ENCODE results near the gene PAQR9. TPM values are rescaled to one million over a fixed set of nuclear protein-coding genes. Genes with fewer than 3 reads are reported as not detected.

Gene PAQR9
- total RNA-seq, 1 donor from 2014 or later = 0.23 TPM

DNA sequence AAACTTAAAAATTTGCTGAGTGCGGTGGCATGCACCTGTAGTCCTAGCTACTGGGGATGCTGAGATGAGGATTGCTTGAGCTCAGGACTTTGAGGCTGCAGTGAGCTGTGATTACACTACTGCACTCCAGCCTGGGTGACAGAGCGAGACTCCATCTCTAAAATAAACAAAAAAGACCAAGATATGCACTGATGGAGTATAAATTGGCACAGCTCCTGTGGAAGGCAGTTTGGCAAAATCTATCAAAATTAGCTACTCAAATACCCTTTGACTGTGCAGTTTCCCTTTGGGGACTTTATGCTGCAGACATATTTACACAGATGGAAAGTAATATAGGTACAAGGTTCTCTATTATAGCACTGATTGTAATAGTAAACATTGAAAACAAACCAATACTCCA lies 19.8 kb upstream of the PAQR9 start:
- peaks cover 7% of the 10 kb centered on the region for H3K4me1 Mint-ChIP-seq (ENCODE audit: low read depth, unreplicated experiment)
- H3K27me3 Mint-ChIP-seq (ENCODE audit: low read depth, unreplicated experiment) = peaks cover 5% of the 10 kb centered on the region
- Histone ChIP-seq H3K9me3 (ENCODE audit: insufficient read depth, low read depth, low read length) (no peaks in the 10 kb centered on the region), H3K27ac (ENCODE audit: low read depth, low read length) (no peak overlapping the region), H4K20me1 (ENCODE audit: insufficient read depth, low read length) (no peaks in the 10 kb centered on the region), H2AFZ (ENCODE audit: low read depth, low read length) (no peak overlapping the region), H3K4me1 (ENCODE audit: insufficient read depth, low read length) (no peaks in the 10 kb centered on the region), H3K27me3 (ENCODE audit: insufficient read depth, low read length) (no peaks in the 10 kb centered on the region), H3K79me2 (ENCODE audit: insufficient read depth, low read length) (no peaks in the 10 kb centered on the region), H3K4me2 (ENCODE audit: low read length) (no peak overlapping the region), H3K4me3 (ENCODE audit: insufficient read depth, low read depth, low read length) (no peak overlapping the region), H3K9ac (ENCODE audit: low read length) (no peak overlapping the region), H3K36me3 (ENCODE audit: insufficient read depth, low read length) (no peaks in the 10 kb centered on the region)
- H3K36me3 Mint-ChIP-seq (ENCODE audit: low read depth, unreplicated experiment) = no peaks in the 10 kb centered on the region
- no peak overlapping the region for H3K4me3 Mint-ChIP-seq (ENCODE audit: unreplicated experiment)
- H3K27ac Mint-ChIP-seq (ENCODE audit: unreplicated experiment) = no peak overlapping the region
- no peaks in the 10 kb centered on the region for H3K9me3 Mint-ChIP-seq (ENCODE audit: unreplicated experiment)
- DNase-seq (ENCODE audit: low read depth) (no peak), FAIRE-seq (no peak)
- no peak for TF ChIP-seq EZH2 (IDR thresholded peaks at IDR 0.05; ENCODE audit: insufficient read depth, low read length)
- TF ChIP-seq, protein P1, sequence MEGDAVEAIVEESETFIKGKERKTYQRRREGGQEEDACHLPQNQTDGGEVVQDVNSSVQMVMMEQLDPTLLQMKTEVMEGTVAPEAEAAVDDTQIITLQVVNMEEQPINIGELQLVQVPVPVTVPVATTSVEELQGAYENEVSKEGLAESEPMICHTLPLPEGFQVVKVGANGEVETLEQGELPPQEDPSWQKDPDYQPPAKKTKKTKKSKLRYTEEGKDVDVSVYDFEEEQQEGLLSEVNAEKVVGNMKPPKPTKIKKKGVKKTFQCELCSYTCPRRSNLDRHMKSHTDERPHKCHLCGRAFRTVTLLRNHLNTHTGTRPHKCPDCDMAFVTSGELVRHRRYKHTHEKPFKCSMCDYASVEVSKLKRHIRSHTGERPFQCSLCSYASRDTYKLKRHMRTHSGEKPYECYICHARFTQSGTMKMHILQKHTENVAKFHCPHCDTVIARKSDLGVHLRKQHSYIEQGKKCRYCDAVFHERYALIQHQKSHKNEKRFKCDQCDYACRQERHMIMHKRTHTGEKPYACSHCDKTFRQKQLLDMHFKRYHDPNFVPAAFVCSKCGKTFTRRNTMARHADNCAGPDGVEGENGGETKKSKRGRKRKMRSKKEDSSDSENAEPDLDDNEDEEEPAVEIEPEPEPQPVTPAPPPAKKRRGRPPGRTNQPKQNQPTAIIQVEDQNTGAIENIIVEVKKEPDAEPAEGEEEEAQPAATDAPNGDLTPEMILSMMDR (IDR thresholded peaks at IDR 0.05; ENCODE audit: insufficient read depth, low read depth, low read length) = no peak

DNA sequence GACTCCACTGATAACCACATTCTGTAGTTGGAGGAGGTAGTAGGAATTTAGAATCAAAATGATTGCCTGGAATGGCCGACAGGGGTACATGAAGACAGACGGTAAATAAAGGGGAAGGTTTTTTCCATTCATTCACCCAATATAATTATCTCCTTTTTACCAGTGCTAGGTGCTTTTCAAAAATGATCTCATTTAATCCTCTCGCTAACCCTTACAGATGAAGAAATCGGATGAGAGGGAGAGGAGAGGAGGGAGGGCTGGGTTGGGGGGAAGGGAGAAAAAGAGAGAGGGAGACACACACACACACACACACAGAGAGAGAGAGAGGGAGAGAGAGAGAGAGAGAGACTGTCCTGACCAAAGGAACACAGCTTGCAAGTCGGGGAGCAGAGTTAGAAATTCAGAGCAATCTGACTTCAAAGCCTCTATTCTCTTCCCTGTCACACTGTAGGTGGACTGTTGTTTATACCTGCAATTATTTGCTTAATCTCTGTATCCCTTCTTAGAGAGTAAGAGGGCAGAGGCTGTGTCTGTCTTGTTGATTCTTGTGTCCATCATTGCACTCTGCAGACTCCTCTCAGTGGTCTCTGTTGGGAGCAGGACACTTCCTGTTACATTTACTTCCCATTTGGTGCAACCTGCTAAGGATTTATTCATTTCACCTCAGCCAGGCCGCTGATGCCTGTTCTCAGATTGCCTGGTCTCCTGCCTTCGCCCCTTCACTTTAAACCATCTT lies 18.7 kb upstream of the PAQR9 start:
- no peak overlapping the region for H3K27ac ChIP-seq (ENCODE audit: low read depth, low read length)
- H3K4me3 ChIP-seq (ENCODE audit: insufficient read depth, low read depth, low read length) = no peak overlapping the region
- H3K9ac ChIP-seq (ENCODE audit: low read length) = no peak overlapping the region
- Mint-ChIP-seq H3K9me3 (ENCODE audit: unreplicated experiment) (no peaks in the 10 kb centered on the region), H3K4me3 (ENCODE audit: unreplicated experiment) (no peak overlapping the region), H3K4me1 (ENCODE audit: low read depth, unreplicated experiment) (peaks cover 3% of the 10 kb centered on the region), H3K27me3 (ENCODE audit: low read depth, unreplicated experiment) (peaks cover 5% of the 10 kb centered on the region), H3K36me3 (ENCODE audit: low read depth, unreplicated experiment) (no peaks in the 10 kb centered on the region), H3K27ac (ENCODE audit: unreplicated experiment) (no peak overlapping the region)
- H3K9me3 ChIP-seq (ENCODE audit: insufficient read depth, low read depth, low read length) = no peaks in the 10 kb centered on the region
- FAIRE-seq = no peak
- H3K4me2 ChIP-seq (ENCODE audit: low read length) = no peak overlapping the region
- H3K36me3 ChIP-seq (ENCODE audit: insufficient read depth, low read length) = no peaks in the 10 kb centered on the region
- TF ChIP-seq, protein P1 (IDR thresholded peaks at IDR 0.05; ENCODE audit: insufficient read depth, low read depth, low read length) = no peak
- TF ChIP-seq EZH2 (IDR thresholded peaks at IDR 0.05; ENCODE audit: insufficient read depth, low read length) = no peak
- H3K4me1 ChIP-seq (ENCODE audit: insufficient read depth, low read length) = peaks cover under 1% of the 10 kb centered on the region
- no peaks in the 10 kb centered on the region for H4K20me1 ChIP-seq (ENCODE audit: insufficient read depth, low read length)
- DNase-seq (ENCODE audit: low read depth) = no peak
- no peaks in the 10 kb centered on the region for H3K79me2 ChIP-seq (ENCODE audit: insufficient read depth, low read length)
- H3K27me3 ChIP-seq (ENCODE audit: insufficient read depth, low read length) = no peaks in the 10 kb centered on the region
- peak overlapping the region; percentile 30 for H2AFZ ChIP-seq (ENCODE audit: low read depth, low read length)

DNA sequence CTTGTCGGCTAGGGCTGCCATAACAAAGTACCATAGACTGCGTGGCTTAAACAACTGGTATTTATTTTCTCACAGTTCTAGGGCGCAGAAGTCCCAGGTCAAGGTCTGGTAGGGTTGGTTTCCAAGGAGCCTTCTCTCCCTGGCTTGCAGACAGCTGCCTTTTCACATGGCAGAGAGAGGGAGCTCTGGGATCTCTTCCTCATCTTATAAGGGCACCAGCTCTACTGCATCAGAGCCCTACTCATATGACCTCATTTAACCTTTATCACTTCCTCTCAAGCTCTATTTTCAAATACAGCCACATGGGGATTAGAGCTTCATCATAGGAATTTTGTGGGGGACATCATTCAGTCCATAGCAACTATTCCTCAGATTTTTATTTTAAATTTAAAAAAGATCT lies 17.6 kb upstream of the PAQR9 start:
- Mint-ChIP-seq H3K9me3 (ENCODE audit: unreplicated experiment) (no peaks in the 10 kb centered on the region), H3K27ac (ENCODE audit: unreplicated experiment) (no peak overlapping the region), H3K36me3 (ENCODE audit: low read depth, unreplicated experiment) (no peaks in the 10 kb centered on the region), H3K4me1 (ENCODE audit: low read depth, unreplicated experiment) (peaks cover 3% of the 10 kb centered on the region), H3K4me3 (ENCODE audit: unreplicated experiment) (no peak overlapping the region), H3K27me3 (ENCODE audit: low read depth, unreplicated experiment) (peaks cover 5% of the 10 kb centered on the region)
- DNase-seq (ENCODE audit: low read depth) = no peak
- Histone ChIP-seq H3K4me2 (ENCODE audit: low read length) (no peak overlapping the region), H3K36me3 (ENCODE audit: insufficient read depth, low read length) (no peaks in the 10 kb centered on the region), H3K9me3 (ENCODE audit: insufficient read depth, low read depth, low read length) (no peaks in the 10 kb centered on the region), H4K20me1 (ENCODE audit: insufficient read depth, low read length) (no peaks in the 10 kb centered on the region), H3K4me3 (ENCODE audit: insufficient read depth, low read depth, low read length) (no peak overlapping the region), H3K27me3 (ENCODE audit: insufficient read depth, low read length) (no peaks in the 10 kb centered on the region), H3K9ac (ENCODE audit: low read length) (no peak overlapping the region), H3K4me1 (ENCODE audit: insufficient read depth, low read length) (peaks cover 6% of the 10 kb centered on the region), H3K79me2 (ENCODE audit: insufficient read depth, low read length) (no peaks in the 10 kb centered on the region), H3K27ac (ENCODE audit: low read depth, low read length) (no peak overlapping the region), H2AFZ (ENCODE audit: low read depth, low read length) (no peak overlapping the region)
- no peak for FAIRE-seq
- TF ChIP-seq, protein P1 (IDR thresholded peaks at IDR 0.05; ENCODE audit: insufficient read depth, low read depth, low read length) = no peak
- no peak for TF ChIP-seq EZH2 (IDR thresholded peaks at IDR 0.05; ENCODE audit: insufficient read depth, low read length)
